ENCODE measurements around the gene GANAB.
"Not testable (repeated sequence)": the region's sequence is repeated elsewhere in the genome, so short reads cannot be mapped to it uniquely, and the experiment has no call there.

The GANAB gene

GRCh38 chr11:62600367-62601121 is 45.9 kb downstream of the GANAB start:
- H3K36me3 Mint-ChIP-seq (ENCODE audit: insufficient read depth) = peaks cover 53% of the 10 kb centered on the region
- ATAC-seq (replicated peaks; ENCODE audit: extremely low read depth, poor library complexity, severe bottlenecking) = no peak
- peak overlapping the region; percentile 89 for H3K27ac Mint-ChIP-seq (ENCODE audit: low read depth)
- H3K4me1 Mint-ChIP-seq = peaks cover 60% of the 10 kb centered on the region
- H3K4me3 Mint-ChIP-seq = peak overlapping the region; percentile 84
- no peaks in the 10 kb centered on the region for H3K27me3 Mint-ChIP-seq
- no peaks in the 10 kb centered on the region for H3K9me3 Mint-ChIP-seq
- DNase-seq (ENCODE audit: low spot score in 2 of 2) = no peak

- Mint-ChIP-seq H3K27ac (ENCODE audit: low read depth) (peak overlapping the region; percentile 89), H3K4me3 (peak overlapping the region; percentile 84), H3K36me3 (ENCODE audit: insufficient read depth) (peaks cover 58% of the 10 kb centered on the region), H3K4me1 (peaks cover 55% of the 10 kb centered on the region), H3K27me3 (no peaks in the 10 kb centered on the region), H3K9me3 (no peaks in the 10 kb centered on the region)
- ATAC-seq (replicated peaks; ENCODE audit: extremely low read depth, poor library complexity, severe bottlenecking) (no peak), DNase-seq (ENCODE audit: low spot score in 2 of 2) (no peak)
Measured at GRCh38 chr11:62599901-62600300, 46.5 kb downstream of the GANAB start.

GRCh38 chr11:62599069-62599696 is 47.2 kb downstream of the GANAB start:
- ATAC-seq (replicated peaks; ENCODE audit: extremely low read depth, poor library complexity, severe bottlenecking) (peak; percentile 84), DNase-seq (ENCODE audit: low spot score in 2 of 2) (peak; percentile 86 to 96)
- Mint-ChIP-seq H3K4me3 (peak overlapping the region; percentile 84), H3K36me3 (ENCODE audit: insufficient read depth) (peaks cover 65% of the 10 kb centered on the region), H3K9me3 (no peaks in the 10 kb centered on the region), H3K27ac (ENCODE audit: low read depth) (peak overlapping the region; percentile 89), H3K4me1 (peaks cover 61% of the 10 kb centered on the region), H3K27me3 (no peaks in the 10 kb centered on the region)

- no peaks in the 10 kb centered on the region for H3K9me3 Mint-ChIP-seq
- peaks cover 69% of the 10 kb centered on the region for H3K36me3 Mint-ChIP-seq (ENCODE audit: insufficient read depth)
- H3K27me3 Mint-ChIP-seq = no peaks in the 10 kb centered on the region
- DNase-seq (ENCODE audit: low spot score in 2 of 2) = no peak
- no peak overlapping the region for H3K27ac Mint-ChIP-seq (ENCODE audit: low read depth)
- H3K4me1 Mint-ChIP-seq = peaks cover 68% of the 10 kb centered on the region
- H3K4me3 Mint-ChIP-seq = no peak overlapping the region
- no peak for ATAC-seq (replicated peaks; ENCODE audit: extremely low read depth, poor library complexity, severe bottlenecking)
Measured at GRCh38 chr11:62595124-62595523, 51.3 kb downstream of the GANAB start.

- Mint-ChIP-seq H3K27ac (ENCODE audit: low read depth) (peak overlapping the region; percentile 96), H3K4me3 (peak overlapping the region; percentile 63), H3K36me3 (ENCODE audit: insufficient read depth) (peaks cover 63% of the 10 kb centered on the region), H3K4me1 (peaks cover 52% of the 10 kb centered on the region), H3K27me3 (no peaks in the 10 kb centered on the region), H3K9me3 (no peaks in the 10 kb centered on the region)
- DNase-seq (ENCODE audit: low spot score in 2 of 2) = peak; percentile 67 to 68
- ATAC-seq (replicated peaks; ENCODE audit: extremely low read depth, poor library complexity, severe bottlenecking) = no peak
Measured at GRCh38 chr11:62593434-62594044, 52.9 kb downstream of the GANAB start.

GRCh38 chr11:62592989-62593421 is 53.4 kb downstream of the GANAB start:
- Mint-ChIP-seq H3K36me3 (ENCODE audit: insufficient read depth) (peaks cover 58% of the 10 kb centered on the region), H3K4me1 (peaks cover 47% of the 10 kb centered on the region), H3K27me3 (no peaks in the 10 kb centered on the region), H3K27ac (ENCODE audit: low read depth) (peak overlapping the region; percentile 96), H3K9me3 (no peaks in the 10 kb centered on the region), H3K4me3 (peak overlapping the region; percentile 63)
- no peak for DNase-seq (ENCODE audit: low spot score in 2 of 2)
- no peak for ATAC-seq (replicated peaks; ENCODE audit: extremely low read depth, poor library complexity, severe bottlenecking)

GRCh38 chr11:62592146-62592815 is 54.1 kb downstream of the GANAB start:
- peak overlapping the region; percentile 89 for H3K4me3 Mint-ChIP-seq
- H3K9me3 Mint-ChIP-seq = no peaks in the 10 kb centered on the region
- peak overlapping the region; percentile 96 for H3K27ac Mint-ChIP-seq (ENCODE audit: low read depth)
- peaks cover 53% of the 10 kb centered on the region for H3K36me3 Mint-ChIP-seq (ENCODE audit: insufficient read depth)
- H3K4me1 Mint-ChIP-seq = peaks cover 39% of the 10 kb centered on the region
- no peak for DNase-seq (ENCODE audit: low spot score in 2 of 2)
- H3K27me3 Mint-ChIP-seq = no peaks in the 10 kb centered on the region
- ATAC-seq (replicated peaks; ENCODE audit: extremely low read depth, poor library complexity, severe bottlenecking) = no peak

- DNase-seq (ENCODE audit: low spot score in 2 of 2) = peak; percentile 89 to 98
- Mint-ChIP-seq H3K27ac (ENCODE audit: low read depth) (peak within 1 kb of the TSS; percentile 91), H3K27me3 (no peaks in the 10 kb centered on the region), H3K4me1 (peaks cover 36% of the 10 kb centered on the region), H3K9me3 (no peaks in the 10 kb centered on the region), H3K4me3 (peak within 1 kb of the TSS; percentile 89), H3K36me3 (ENCODE audit: insufficient read depth) (peaks cover 46% of the 10 kb centered on the region)
- peak; percentile 93 for ATAC-seq (replicated peaks; ENCODE audit: extremely low read depth, poor library complexity, severe bottlenecking)
Measured at GRCh38 chr11:62591448-62592145, 54.8 kb downstream of the GANAB start, which contains the start of gene TUT1. Gene TUT1, minus strand, starts transcription at chr11:62591523. Its CDS starts 38 bp downstream, at chr11:62591485.

GRCh38 chr11:62588966-62589637 is 57.3 kb downstream of the GANAB start:
- no peak for ATAC-seq (replicated peaks; ENCODE audit: extremely low read depth, poor library complexity, severe bottlenecking)
- no peaks in the 10 kb centered on the region for H3K27me3 Mint-ChIP-seq
- H3K27ac Mint-ChIP-seq (ENCODE audit: low read depth) = peak overlapping the region; percentile 19
- DNase-seq (ENCODE audit: low spot score in 2 of 2) = no peak
- peaks cover 28% of the 10 kb centered on the region for H3K4me1 Mint-ChIP-seq
- no peaks in the 10 kb centered on the region for H3K9me3 Mint-ChIP-seq
- H3K4me3 Mint-ChIP-seq = peak overlapping the region; percentile 89
- peaks cover 40% of the 10 kb centered on the region for H3K36me3 Mint-ChIP-seq (ENCODE audit: insufficient read depth)

- not testable (repeated sequence) for H3K9me3 Mint-ChIP-seq; H3K27ac Mint-ChIP-seq (ENCODE audit: low read depth); DNase-seq (ENCODE audit: low spot score in 2 of 2); ATAC-seq (replicated peaks; ENCODE audit: extremely low read depth, poor library complexity, severe bottlenecking); H3K27me3 Mint-ChIP-seq; H3K4me1 Mint-ChIP-seq; H3K4me3 Mint-ChIP-seq
- H3K36me3 Mint-ChIP-seq (ENCODE audit: insufficient read depth) = peaks cover 25% of the 10 kb centered on the region
Measured at GRCh38 chr11:62585356-62585755, 61.1 kb downstream of the GANAB start.

GRCh38 chr11:62581735-62582134 is 64.7 kb downstream of the GANAB start:
- H3K27ac Mint-ChIP-seq (ENCODE audit: low read depth); H3K4me1 Mint-ChIP-seq; ATAC-seq (replicated peaks; ENCODE audit: extremely low read depth, poor library complexity, severe bottlenecking); H3K4me3 Mint-ChIP-seq; DNase-seq (ENCODE audit: low spot score in 2 of 2); H3K9me3 Mint-ChIP-seq; H3K27me3 Mint-ChIP-seq: not testable (repeated sequence)
- peaks cover 31% of the 10 kb centered on the region for H3K36me3 Mint-ChIP-seq (ENCODE audit: insufficient read depth)

Data from central memory CD8-positive, alpha-beta T cell (primary cell).